NCI-H146 treated with DMSO at 0.1 percent for 48 hours (cell line): ENCODE results near the gene SDCCAG8.
A peak's percentile ranks its signal among the peaks of the same experiment; 100 is the strongest.

ENCODE experiments used
- DNase-seq: peaks from one replicate; lab custom pipeline; 2025; ENCODE audit not compliant: unreplicated experiment; lab: John Stamatoyannopoulos, UW

SDCCAG8 gene

DNA sequence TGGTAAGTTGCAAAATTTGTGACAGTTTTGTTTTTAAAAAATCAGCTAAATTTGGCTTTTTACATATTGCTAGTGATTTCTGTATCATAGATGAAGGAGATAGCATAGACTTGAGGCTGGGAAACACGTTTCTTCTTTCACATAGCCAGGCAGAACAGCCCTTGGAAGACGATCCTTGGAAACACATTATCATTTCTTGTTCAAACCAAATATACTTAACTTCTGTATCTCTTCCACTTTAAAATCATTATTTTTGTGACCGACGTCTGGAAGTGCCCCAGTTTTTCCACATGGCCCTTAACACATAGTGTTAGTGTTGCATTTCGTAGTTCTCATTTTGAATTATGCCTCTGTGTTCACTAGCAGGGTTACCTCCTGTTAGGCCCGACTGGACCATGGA is 193.5 kb downstream of the SDCCAG8 start:
- DNase-seq: no peak

DNA sequence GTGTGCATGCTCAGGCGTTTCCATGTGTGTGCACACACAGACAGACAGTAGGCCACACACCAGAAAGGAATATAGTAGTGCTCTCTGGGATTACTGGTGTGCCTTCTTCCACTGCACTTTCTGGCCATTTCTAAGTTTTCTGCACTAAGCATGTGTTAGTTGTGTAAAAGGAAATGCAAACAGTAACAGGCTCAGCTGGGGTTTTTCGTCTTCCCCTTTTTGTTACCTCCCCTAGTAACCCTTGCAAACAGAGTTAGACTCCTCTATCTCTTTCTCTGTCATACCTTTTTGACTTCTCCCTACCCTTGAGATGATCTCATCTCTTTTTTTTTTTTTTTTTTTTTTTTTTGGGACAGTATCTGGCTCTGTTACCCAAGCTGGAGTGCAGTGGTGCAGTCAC is 196.3 kb downstream of the SDCCAG8 start:
- no peak for DNase-seq

DNA sequence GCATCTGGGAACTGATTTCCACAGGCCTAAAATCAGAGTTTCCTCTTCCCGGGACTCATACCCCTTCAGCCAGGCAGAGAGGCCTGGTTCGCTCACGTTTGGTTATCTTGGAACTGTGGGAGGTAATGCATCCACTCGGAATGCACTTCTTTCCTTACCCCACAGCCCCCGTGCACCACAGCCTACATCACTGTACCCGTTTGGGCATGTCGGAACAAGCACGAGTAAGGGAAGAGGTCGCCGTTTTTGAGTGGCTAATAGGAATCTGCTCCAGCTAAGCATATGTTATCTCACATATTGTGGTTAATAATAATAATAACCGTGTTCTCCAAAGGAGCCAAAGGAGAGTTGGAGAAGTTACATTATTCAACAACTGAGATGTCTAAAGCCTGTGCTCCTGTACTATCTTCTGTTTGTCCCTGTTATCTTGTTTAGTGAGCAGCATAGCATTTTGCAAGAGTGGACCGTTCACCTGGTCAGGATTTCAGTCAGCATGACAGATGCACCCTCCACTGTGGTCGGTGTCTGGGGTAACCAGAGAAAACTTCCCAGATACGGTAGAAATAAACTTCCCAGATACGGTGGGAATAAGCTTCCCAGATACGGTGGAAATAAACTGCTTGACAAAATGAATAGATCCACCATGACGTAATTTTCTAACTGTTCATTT is 198.6 kb downstream of the SDCCAG8 start:
- DNase-seq: no peak

DNA sequence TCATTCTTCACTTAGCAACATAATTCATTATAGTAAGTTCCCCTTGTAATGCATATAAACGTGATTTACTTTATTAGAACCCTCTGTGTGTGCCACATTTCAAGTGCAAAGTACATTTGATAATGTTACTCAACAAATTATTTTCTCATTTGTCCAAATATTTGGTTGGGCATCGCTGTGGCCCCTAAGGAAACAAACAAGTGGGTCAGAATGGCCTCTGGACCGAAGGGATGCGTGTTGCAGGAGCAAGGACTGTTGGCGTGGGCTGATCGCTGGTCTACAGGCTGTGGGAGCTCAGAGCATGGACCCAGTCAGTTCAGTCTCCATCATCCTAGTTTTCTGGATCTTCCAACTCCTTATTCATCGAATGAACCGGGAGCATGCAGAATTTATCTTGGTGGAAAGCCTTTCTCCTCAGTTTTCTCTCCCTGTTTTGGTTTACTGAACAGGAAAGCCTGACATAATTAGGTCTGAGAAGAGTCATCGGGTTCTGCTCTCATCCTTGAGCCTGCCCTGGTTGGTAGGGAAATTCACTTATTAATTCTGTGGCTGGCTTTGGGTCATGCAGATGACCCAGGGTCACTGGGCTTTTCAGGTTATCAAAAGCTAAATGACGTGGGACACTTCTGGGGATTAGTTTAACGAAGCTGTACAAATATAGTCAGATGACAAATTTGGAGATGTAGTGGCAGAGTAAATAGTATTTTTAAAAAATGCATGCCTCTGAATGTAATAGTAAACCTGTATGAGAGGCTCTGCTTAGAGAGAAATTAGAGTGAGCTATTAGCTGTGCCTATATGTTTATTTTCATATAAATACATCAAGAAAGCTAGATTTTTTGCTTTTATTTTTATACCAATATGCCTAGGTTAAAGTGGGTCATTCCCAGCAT is 200.2 kb downstream of the SDCCAG8 start:
- peak; percentile 35 for DNase-seq

DNA sequence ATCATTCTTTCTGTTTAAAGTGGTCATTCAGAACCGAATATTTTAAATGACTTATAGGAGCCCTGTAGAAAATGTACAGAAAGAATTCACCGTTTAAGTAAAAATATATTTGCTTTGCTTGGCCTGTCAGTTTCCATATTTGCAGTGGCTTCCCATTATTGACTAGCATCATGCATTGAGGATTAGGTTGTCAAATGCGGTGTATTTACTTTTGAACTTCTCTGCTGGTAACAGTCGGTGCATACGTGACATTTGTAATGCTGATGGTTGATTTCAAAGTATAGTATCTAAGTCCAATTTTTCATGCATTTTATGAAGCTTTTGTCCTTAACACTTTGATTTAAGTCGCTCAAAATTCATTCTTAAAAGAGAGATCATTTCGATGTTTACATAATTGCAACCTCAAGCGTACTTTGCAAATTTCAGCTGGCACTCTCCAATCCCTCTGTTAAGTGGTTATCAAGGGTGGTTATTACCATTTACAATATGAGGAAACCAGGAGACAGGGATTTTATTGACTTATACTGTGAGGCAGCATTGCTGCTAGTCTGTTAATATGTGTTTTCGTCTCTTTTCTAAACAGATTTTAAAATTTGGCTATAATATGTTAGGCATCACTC is 201.6 kb downstream of the SDCCAG8 start:
- DNase-seq: no peak

DNA sequence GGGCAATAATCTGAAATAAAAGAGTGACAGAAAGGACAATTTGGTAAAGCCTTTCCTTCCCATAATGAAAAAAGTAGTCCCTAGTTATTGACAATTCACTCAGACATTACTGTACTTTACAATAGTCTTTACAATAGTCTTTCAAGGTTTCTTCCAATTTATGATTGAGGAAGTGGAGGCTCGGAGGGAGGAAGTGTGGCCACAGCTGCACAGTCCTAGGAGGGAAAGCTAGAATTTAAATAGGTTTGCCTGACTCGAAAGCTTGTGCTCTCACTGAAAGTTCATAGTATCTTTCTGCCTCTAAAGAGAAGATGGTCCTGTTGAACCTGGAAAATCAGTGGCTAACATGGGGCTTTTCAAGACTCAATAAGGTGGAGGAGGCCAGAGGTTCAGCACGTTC is 203.2 kb downstream of the SDCCAG8 start:
- DNase-seq: no peak

DNA sequence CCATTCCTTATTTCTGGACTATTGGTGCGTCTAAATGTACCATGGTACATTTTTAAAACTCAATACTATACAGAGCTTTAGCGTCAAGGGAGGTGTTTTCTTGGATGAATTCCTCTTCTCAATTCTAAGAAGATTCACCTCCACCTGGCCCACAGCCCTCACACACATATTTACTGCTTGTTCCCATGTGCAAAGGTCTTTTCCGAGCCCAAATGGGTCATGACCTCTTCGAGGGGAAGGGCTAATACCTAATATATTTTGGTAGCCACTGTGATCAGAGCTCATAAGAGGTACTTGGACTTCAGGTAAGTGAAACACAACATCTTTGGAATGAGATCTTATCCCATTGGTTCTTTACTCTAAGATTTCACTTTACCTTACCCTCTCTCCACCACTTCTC is 205.9 kb downstream of the SDCCAG8 start:
- DNase-seq: no peak

DNA sequence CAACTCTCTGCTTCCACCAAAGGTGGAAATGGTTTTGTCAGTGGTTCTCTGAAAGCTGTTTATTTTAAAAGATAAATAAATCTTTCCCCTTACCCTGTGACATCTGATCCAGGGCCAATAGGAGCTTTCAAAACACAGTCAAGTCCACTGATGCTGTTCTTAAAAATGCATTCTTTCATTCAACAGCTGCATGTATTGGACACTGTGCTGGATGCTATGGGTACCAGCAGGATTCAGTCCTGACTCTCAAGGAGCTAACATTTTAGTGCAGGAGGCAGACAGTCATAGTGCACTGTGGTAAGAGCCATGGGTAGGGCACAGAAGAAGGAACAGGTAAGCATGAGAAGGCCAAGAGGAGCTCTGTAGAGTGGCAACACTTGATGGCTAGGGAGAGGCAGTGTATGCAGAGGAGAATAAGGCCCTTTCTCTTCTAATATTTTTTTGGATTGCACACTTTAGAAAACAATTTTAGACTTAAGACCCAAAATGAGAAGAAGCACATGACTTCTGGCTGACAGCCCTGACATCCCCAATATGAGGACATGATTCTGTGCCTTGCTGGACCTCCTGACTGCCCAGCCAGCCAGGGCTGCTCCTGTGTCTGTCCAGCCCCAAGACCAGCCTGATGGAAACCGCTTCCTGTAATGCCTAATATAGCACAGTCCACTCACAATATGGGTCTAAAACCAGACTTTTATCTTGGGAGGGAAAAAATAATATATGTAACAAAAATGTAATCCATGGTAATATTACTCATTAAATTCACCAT is 207.3 kb downstream of the SDCCAG8 start:
- DNase-seq: no peak

DNA sequence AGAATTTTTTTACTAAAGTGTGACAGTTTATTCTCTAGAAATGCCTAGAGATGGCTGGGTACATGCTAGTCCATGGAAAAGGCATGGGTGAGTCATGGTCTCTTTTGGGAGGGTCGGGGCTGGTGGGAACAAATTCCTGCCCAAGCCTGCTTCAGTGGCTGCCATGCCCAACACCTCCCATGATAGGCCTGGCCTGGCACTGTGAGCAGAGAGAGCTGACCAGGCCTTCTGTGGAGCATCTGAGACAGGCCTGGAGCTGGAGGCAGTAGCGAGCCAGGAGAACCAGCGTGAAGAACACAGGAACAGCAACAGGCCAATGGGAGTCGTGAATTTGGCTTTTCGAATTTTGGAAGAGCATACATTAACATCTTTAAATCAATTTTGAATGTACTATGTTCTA is 209.2 kb downstream of the SDCCAG8 start:
- no peak for DNase-seq

DNA sequence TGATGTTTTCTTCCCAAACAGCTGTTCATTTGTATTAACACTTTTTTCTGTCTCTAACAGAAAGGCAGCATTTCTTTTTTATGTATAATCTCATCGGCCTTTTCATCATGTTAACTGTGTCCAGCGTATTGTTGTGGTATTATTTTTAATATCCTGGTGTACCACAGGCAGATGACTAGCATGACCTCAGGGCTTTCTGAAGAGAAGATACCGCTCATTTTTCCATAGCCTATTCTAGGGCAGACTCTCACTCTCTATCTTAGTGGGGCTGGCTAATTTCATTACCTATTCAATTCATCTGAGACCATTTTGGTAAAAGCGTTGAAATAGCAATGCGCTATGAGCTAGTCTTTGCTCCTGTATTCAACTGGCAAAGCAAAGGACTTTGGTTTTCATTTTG is 209.9 kb downstream of the SDCCAG8 start:
- DNase-seq: no peak

DNA sequence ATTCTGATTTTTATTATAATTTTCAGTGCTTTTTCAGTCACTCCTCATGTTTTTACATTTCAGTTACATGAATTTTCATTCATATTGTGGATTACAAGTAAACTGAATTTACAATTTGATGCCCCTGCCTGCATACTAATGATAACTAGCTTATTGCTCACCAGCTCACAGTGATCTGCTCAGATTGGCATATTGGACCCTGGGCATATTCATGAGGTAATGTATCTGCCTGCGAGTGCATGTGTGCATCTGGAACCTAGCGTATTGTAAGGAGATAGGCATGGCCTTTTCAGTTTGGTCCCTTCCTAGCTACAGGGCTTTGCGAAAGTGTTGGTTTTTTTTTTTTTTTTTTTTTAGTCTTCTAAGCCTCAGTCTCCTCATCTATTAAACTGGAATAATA is 213.7 kb downstream of the SDCCAG8 start:
- DNase-seq: no peak

DNA sequence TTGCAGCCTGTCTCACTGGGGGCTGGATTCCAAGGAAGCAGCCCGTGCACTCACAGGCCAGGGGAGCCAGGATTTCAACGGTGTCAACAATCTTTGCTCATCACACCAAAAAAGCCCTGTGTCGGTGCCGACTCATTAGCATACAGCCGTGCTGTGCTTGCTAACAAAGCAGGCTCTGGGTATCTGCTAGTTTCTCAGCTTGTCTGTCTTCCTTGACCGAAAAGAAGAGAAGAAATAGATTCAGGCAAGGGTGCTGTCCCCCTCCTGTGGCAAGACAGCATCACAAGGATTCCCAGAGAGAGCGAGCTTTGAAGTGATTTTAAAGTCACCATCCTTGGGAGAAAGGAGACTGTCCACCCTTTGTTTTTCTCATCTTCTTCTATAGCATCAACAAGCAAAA is 214.7 kb downstream of the SDCCAG8 start:
- DNase-seq: peak; percentile 45

DNA sequence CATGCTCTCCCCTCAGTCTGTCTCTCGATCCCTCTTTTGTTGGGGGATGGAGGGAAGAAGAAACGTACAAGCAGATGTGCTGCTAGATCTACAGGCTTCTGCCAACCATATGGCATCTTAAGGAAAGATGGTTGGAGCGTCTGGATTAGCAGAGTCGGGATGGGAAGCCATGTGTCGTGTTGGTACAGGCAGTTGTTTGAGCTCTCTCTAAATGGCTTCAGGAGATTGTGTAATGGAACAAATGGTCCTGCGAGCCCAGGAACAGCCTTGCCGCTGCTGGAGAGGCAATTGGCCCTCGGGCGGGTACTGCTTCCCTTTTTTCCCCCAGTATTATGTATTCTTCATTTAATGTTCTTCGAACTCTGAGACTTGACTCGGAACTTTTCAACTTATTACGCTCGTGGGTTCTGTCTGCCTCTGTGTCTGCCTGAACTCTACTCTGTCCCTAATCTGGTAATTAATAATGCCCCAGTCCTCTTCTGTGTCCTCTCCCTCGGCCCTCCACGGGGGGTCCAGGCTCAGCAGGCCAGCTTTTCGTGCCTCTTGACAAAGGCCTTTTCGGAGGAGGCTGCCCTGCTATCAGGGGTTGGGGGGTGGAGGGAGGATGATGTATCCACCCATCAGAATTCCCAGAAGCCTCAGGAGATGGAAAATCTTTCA is 215.3 kb downstream of the SDCCAG8 start:
- peak; percentile 81 for DNase-seq

DNA sequence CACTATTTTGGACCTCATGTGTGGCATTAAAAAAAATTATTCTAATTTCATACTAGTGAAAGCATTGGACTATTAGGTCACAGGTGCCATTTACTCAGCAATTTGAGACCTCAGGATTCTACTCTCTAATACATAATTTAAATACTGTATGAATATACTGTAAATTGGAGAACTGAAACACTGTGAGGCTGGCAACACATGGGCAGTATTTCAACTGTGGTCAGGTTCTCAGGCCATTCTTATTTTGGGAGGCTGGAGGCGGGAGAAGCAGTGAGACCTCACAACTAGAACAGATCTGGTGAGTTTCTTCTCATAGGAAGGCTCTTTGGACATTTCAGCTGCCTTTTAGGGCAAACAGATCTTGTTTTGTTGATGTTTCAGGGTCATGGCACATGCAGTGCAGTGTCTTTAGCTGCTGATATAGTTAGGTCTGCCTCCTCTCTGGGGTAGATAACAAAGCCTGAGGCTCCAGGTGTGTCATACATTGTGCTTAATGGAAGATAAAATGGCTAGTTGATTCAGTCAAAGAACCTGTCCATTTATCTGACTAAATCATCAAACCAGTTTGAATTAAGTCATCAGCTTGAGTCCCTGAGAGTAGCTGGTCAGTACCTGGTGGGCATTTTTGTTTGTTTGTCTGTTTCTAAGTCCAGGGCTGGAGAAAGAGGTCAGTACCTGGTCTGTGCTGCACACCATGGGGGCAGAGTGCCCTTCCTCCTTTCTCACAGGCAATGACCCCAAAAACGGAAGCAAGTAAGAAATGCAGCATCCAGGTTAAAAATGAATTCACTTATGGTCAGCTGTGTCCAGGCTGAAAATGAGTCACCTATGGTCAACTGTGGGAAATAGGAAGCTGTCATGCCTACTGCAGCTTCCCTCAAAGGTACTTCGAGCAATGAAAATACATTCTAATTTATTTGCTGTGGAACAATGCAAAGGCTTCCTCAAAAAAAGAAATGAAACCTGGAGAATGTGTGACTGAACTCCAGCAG is 216.2 kb downstream of the SDCCAG8 start:
- peak; percentile 80 for DNase-seq

DNA sequence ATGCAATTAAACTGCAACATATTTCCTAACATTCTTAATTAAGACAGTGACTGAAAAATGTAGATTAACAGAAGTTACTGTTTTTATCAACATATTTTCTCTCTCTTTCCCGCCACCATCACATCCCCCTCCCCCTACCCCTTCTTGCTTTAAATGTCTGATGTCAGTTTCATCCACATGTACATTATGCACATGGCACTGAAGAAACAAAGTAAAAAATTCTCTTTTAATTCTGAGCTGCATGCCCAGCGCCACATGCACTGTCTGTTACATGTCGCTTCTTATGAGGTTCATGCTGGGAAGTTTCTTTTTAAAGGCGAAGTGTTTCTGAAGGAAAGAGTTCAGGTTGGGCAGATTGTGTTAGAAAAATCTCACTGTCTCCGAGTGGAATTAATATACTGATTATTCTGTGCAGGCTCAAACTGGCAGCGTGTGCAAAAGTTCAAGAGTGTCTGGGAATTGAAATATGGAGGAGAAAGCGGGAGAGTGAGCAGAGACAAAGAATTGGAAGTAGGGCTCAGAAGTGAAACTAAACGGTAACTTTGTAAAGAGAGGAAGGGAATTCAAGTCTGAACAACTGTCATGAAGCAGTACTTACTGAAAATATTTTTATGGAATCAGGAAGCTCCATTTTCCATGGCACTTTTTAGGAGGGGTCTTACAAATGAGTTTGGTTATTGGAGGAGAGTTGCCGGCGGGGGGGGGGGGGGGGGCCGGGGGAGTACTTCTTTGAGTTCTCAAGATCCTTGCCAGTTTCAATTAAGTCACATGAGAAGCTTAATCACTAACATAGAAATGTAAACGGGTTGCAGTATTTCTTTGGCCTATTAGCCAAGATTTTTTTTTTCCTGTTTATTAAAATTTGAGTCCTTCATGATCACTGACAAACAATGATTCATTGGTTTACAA is 217.6 kb downstream of the SDCCAG8 start:
- no peak for DNase-seq

DNA sequence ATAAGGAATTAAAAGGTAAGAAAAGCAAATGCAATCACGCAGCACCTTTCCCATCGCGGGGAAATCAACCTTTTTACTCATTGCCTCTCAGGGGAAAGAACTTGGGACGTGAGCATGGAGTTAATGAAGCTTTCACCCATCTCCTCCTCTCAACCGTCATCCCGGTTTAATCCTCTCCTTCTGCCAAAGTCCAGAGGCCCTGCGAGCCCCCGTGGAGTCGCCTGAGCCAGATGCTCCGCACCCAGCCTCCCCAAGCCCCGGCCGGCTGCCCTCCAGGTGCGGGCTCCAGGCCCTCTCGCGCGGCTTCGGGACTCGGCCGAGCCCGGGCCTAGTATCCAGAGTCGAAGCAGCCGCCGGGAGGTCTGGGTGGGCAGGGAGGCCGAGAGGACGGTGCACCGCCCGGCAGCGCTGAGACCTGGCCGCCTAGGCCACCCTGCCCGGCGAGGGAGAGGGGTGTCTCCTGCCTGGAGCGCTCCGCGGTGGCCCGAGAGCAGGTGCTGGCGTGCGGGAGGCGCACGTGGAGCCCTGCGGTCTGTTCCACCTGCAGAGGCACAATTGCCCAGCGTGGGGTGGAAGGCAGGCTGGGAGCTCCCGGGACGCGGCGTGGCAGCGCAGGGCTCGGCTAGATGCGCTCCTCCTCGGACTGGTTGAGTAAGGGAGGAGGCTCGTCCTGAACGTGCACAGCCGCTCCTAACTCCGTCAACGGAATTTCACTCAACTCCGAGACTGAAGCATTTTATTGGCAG is 218.5 kb downstream of the SDCCAG8 start:
- no peak for DNase-seq

DNA sequence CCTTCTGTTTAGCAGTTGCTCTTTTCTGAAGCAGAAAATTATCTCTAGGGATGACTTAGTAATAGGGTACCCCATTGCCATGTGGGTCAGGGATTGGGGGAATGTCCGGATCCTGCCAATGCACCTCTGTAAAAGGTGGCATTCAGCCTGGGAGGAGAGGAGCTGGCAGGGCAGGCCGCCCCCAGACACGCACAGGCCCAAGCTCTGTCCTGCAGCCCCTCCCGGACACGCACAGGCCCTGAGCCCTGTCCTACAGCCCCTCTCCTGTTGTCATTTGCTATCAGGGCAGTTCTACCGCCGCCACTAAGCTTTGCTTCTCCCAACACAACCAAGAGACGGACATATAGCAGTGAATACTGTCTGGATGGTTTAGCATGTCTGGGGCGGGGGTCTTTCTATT is 219.1 kb downstream of the SDCCAG8 start:
- DNase-seq: no peak

DNA sequence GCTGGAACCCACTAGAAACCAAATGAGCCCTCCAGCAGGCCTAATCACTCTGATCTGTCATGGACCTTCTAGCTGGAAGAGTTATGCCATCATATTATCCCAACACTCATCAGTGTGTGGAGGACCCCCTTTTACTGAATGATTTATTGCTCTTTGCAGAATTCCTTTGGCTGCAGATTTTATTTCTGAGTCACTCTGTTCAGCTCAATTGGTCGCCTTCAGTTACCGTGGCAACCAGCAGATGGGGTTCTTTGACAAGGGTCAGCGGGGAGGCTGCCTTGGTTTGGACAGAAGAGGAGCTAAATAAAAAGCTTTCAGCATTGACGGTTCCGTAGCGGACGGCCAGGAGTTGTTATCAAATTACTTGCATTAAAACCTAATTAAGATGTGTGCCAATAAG is 220.1 kb downstream of the SDCCAG8 start:
- peak; percentile 53 for DNase-seq
